Right lobe of liver (tissue), 4 donors: Measurements from ENCODE around the gene PCNX1.

Experiments used
- CTCF ChIP-seq, 4 donors: fragments of 200-600 bp in 3 of 4; fragments of 450-650 bp in 1 of 4; IDR thresholded peaks; one replicate each; pipeline versions ENCODE4 v1.5.1 to v1.8.0; 2016 to 2022; ENCODE audit warnings: antibody characterized with exemption in 4 of 4, mild to moderate bottlenecking in 2 of 4
- POLR2A ChIP-seq: fragments of 450-650 bp; IDR thresholded peaks from one replicate; pipeline ENCODE4 v1.6.1; 2017; ENCODE audit warnings: antibody characterized with exemption, mild to moderate bottlenecking
- donor health status: DM: no; HTN: no; CAD: no.
- donor health status: DM: no; HTN: no; CAD: no.
- donor health status: DM: no; HTN: yes; CAD: no.

- no peak for TF ChIP-seq CTCF (IDR thresholded peaks at IDR 0.05)
- no peak for TF ChIP-seq POLR2A
These were observed 154.2 kb downstream of the PCNX1 start for GRCh38 chr14:71061458-71061857.
